Natural killer cell (primary cell): Measurements from ENCODE around the gene AVPR2. TPM values are rescaled to one million over a fixed set of nuclear protein-coding genes. Genes with fewer than 3 reads are reported as not detected.

Experiments
- ATAC-seq, 3 donors: fragments of 150-1000 bp in 2 of 3; fragments of 200-7000 bp in 1 of 3; cut with Tn5 transposase; 1 replicate in 1 of 3; 2 replicates in 2 of 3; pipeline ENCODE4 v1.10.0; 2021; ENCODE audit warnings: mild to moderate bottlenecking in 2 of 3, moderate library complexity in 2 of 3
- DNase-seq, 2 donors: peaks; one replicate each; pipeline versions ENCODE4 v3.0.0 to v3.0.0-alpha.2; 2013 to 2021; ENCODE audit warnings: mixed read lengths in 1 of 2
- H3K27ac ChIP-seq: one replicate; pipeline ENCODE4 v1.5.1; 2013; ENCODE audit warnings: mild to moderate bottlenecking, low read length
- H3K27me3 ChIP-seq: one replicate; pipeline ENCODE4 v1.6.1; 2013; ENCODE audit warnings: low read length; ENCODE audit not compliant: control insufficient read depth, insufficient read depth
- H3K36me3 ChIP-seq: one replicate; pipeline ENCODE4 v1.6.1; 2013; ENCODE audit warnings: low read length; ENCODE audit not compliant: control insufficient read depth, insufficient read depth
- H3K4me1 ChIP-seq: one replicate; pipeline ENCODE4 v1.6.1; 2013; ENCODE audit warnings: low read length; ENCODE audit not compliant: control insufficient read depth, insufficient read depth
- H3K4me3 ChIP-seq: one replicate; pipeline ENCODE4 v1.5.1; 2013; ENCODE audit warnings: low read length
- H3K9me3 ChIP-seq: one replicate; pipeline ENCODE4 v1.6.1; 2013; ENCODE audit warnings: low read length; ENCODE audit not compliant: control insufficient read depth, insufficient read depth
- H3K27ac Mint-ChIP-seq, 2 donors: one replicate each; pipeline ENCODE4 v1.8.0; 2022; ENCODE audit warnings: mild to moderate bottlenecking in 2 of 2, mixed read lengths in 2 of 2, moderate library complexity in 1 of 2
- H3K27me3 Mint-ChIP-seq, 2 donors: one replicate each; pipeline ENCODE4 v1.8.0; 2022; ENCODE audit warnings: low read depth in 2 of 2, mixed read lengths in 2 of 2
- H3K36me3 Mint-ChIP-seq: one replicate; pipeline ENCODE4 v1.8.0; 2022; ENCODE audit warnings: mixed read lengths
- H3K4me1 Mint-ChIP-seq, 2 donors: one replicate each; pipeline ENCODE4 v1.8.0; 2022; ENCODE audit warnings: mixed read lengths in 2 of 2
- H3K4me3 Mint-ChIP-seq: one replicate; pipeline ENCODE4 v1.8.0; 2022; ENCODE audit warnings: mild to moderate bottlenecking, moderate library complexity, mixed read lengths
- H3K9me3 Mint-ChIP-seq, 2 donors: one replicate each; pipeline ENCODE4 v1.8.0; 2022; ENCODE audit warnings: mixed read lengths in 2 of 2
- CTCF ChIP-seq: fragments of 200-600 bp; IDR thresholded peaks from one replicate; pipeline ENCODE4 v1.8.0; 2022; ENCODE audit warnings: antibody characterized with exemption
- WGBS: methylation state at CpG from one replicate; pipeline ENCODE4 v1.1.7; 2013; ENCODE audit warnings: missing lambda C conversion rate; ENCODE audit not compliant: insufficient coverage; 5-methylcytosine and 5-hydroxymethylcytosine counted together
- intact Hi-C: fragments of 100-400 bp; cut with micrococcal nuclease; formaldehyde crosslinking; loops from one replicate; pipeline ENCODE4 v1.14.2; 2022
- total RNA-seq, 4 donors: library from RNA; stranded (reverse); fragments of 120-200 nt in 1 of 4; gene quantifications; one replicate each; pipeline versions ENCODE4 v1.2.3 to v1.2.4, GENCODE V29; 2013 to 2022

Gene AVPR2
- total RNA-seq, 3 donors from 2014 or later (not counting 1 experiment from before 2014, with no cell fraction given): not detected

GRCh38 chrX:153913701-153914100, 9.2 kb downstream of the AVPR2 start:
- no peak overlapping the region for H3K4me3 Mint-ChIP-seq
- H3K9me3 Mint-ChIP-seq: no peaks in the 10 kb centered on the region

GRCh38 chrX:153917869-153918268, 13.4 kb downstream of the AVPR2 start:
- no peak overlapping the region for H3K4me3 ChIP-seq
- Mint-ChIP-seq H3K4me3 (no peak overlapping the region), H3K36me3 (no peaks in the 10 kb centered on the region), H3K9me3 (no peaks in the 10 kb centered on the region), H3K27me3 (no peaks in the 10 kb centered on the region), H3K4me1 (peaks cover 15 to 16% of the 10 kb centered on the region in 2 donors), H3K27ac (no peak overlapping the region)
- 91% methylated on average over 6 of the region's 6 CpGs for WGBS
- peaks cover 22% of the 10 kb centered on the region for H3K4me1 ChIP-seq
- H3K27ac ChIP-seq: no peak overlapping the region
- H3K27me3 ChIP-seq: no peaks in the 10 kb centered on the region
- no peak for ATAC-seq
- H3K9me3 ChIP-seq: no peaks in the 10 kb centered on the region
- TF ChIP-seq CTCF: no peak
- intact Hi-C loops: no loop called here
- H3K36me3 ChIP-seq: peaks cover 47% of the 10 kb centered on the region
- DNase-seq: no peak

More at GRCh38 chrX:153913701-153914100, 9.2 kb downstream of the AVPR2 start:
- H3K4me3 ChIP-seq: no peak overlapping the region
- Mint-ChIP-seq H3K4me1 (peaks cover 5 to 6% of the 10 kb centered on the region in 2 donors), H3K27me3 (no peaks in the 10 kb centered on the region), H3K36me3 (no peaks in the 10 kb centered on the region), H3K27ac (no peak overlapping the region)
- no peak overlapping the region for H3K27ac ChIP-seq
- peaks cover 55% of the 10 kb centered on the region for H3K36me3 ChIP-seq
- H3K27me3 ChIP-seq: no peaks in the 10 kb centered on the region
- no peaks in the 10 kb centered on the region for H3K4me1 ChIP-seq
- intact Hi-C loops: no loop called here
- TF ChIP-seq CTCF: no peak
- ATAC-seq: no peak
- 95% methylated on average over 17 of the region's 17 CpGs for WGBS
- no peak for DNase-seq
- H3K9me3 ChIP-seq: no peaks in the 10 kb centered on the region

GRCh38 chrX:153919281-153919680, 14.8 kb downstream of the AVPR2 start:
- H3K27ac Mint-ChIP-seq: no peak overlapping the region
- no peaks in the 10 kb centered on the region for H3K36me3 Mint-ChIP-seq
- 96% methylated on average over 13 of the region's 13 CpGs for WGBS
- ATAC-seq (no peak), DNase-seq (no peak)
- H3K36me3 ChIP-seq: peaks cover 33% of the 10 kb centered on the region
- H3K4me3 ChIP-seq: no peak overlapping the region
- no peak overlapping the region for H3K27ac ChIP-seq
- no peaks in the 10 kb centered on the region for H3K27me3 Mint-ChIP-seq
- H3K27me3 ChIP-seq: no peaks in the 10 kb centered on the region
- TF ChIP-seq CTCF: no peak
- no peaks in the 10 kb centered on the region for H3K9me3 Mint-ChIP-seq
- peaks cover 19 to 25% of the 10 kb centered on the region in 2 donors for H3K4me1 Mint-ChIP-seq
- H3K9me3 ChIP-seq: no peaks in the 10 kb centered on the region
- peaks cover 36% of the 10 kb centered on the region for H3K4me1 ChIP-seq
- H3K4me3 Mint-ChIP-seq: no peak overlapping the region
- intact Hi-C loops: no loop called here

GRCh38 chrX:153920546-153920945, 16.1 kb downstream of the AVPR2 start:
- Histone ChIP-seq H3K4me1 (peaks cover 49% of the 10 kb centered on the region), H3K36me3 (peaks cover 33% of the 10 kb centered on the region), H3K27ac (no peak overlapping the region), H3K4me3 (no peak overlapping the region), H3K27me3 (no peaks in the 10 kb centered on the region), H3K9me3 (no peaks in the 10 kb centered on the region)
- Mint-ChIP-seq H3K4me1 (peaks cover 32 to 36% of the 10 kb centered on the region in 2 donors), H3K27ac (no peak overlapping the region), H3K36me3 (no peaks in the 10 kb centered on the region), H3K4me3 (no peak overlapping the region), H3K27me3 (no peaks in the 10 kb centered on the region), H3K9me3 (no peaks in the 10 kb centered on the region)
- ATAC-seq (no peak), DNase-seq (no peak)
- 96% methylated on average over 12 of the region's 14 CpGs for WGBS
- no peak for TF ChIP-seq CTCF
- intact Hi-C loops: loop anchor here (10.0 kb wide), 1 partner anchor 174 kb away; the partner anchor contains the start of gene MECP2
